HG03469 (cell line): ENCODE data around the gene VARS2.
"Not testable (repeated sequence)": the region's sequence is repeated elsewhere in the genome, so short reads cannot be mapped to it uniquely, and the experiment has no call there.

Experiments used
- ATAC-seq: cut with Tn5 transposase; IDR thresholded peaks from one replicate; pipeline ENCODE4 v1.9.1; 2021; ENCODE audit warnings: mild to moderate bottlenecking, moderate library complexity, moderate number of reproducible peaks; ENCODE audit not compliant: unreplicated experiment

The VARS2 gene

GRCh38 chr6:30914076-30914853 lies at the start of gene VARS2:
Gene VARS2 (plus strand): TSS chr6:30914238. CDS start chr6:30914837, 599 bp downstream.
- ATAC-seq, result peak; percentile 71

GRCh38 chr6:30864325-30864724 lies 49.7 kb upstream of the VARS2 start:
- no peak for ATAC-seq

GRCh38 chr6:30869241-30869749 lies 44.7 kb upstream of the VARS2 start:
- not testable (repeated sequence) for ATAC-seq

- ATAC-seq, result no peak
Measured at GRCh38 chr6:30870546-30870945, 43.5 kb upstream of the VARS2 start.

GRCh38 chr6:30871592-30872183 lies 42.4 kb upstream of the VARS2 start:
- no peak for ATAC-seq

GRCh38 chr6:30873137-30873640 lies 40.8 kb upstream of the VARS2 start:
- ATAC-seq, result no peak

GRCh38 chr6:30873795-30874194 lies 40.2 kb upstream of the VARS2 start:
- ATAC-seq, result not testable (repeated sequence)

GRCh38 chr6:30875244-30876038 lies 38.6 kb upstream of the VARS2 start:
- no peak for ATAC-seq

GRCh38 chr6:30876039-30876730 lies 37.9 kb upstream of the VARS2 start:
- ATAC-seq, result no peak

- no peak for ATAC-seq
Measured at GRCh38 chr6:30877419-30878262, 36.4 kb upstream of the VARS2 start.

- no peak for ATAC-seq
Measured at GRCh38 chr6:30879684-30880427, 34.2 kb upstream of the VARS2 start.

- no peak for ATAC-seq
Measured at GRCh38 chr6:30880698-30881252, 33.3 kb upstream of the VARS2 start.

- ATAC-seq, result no peak
Measured at GRCh38 chr6:30881392-30882203, 32.4 kb upstream of the VARS2 start.

GRCh38 chr6:30882204-30882758 lies 31.8 kb upstream of the VARS2 start:
- ATAC-seq, result no peak

- ATAC-seq, result no peak
Measured at GRCh38 chr6:30882759-30883684, 31.0 kb upstream of the VARS2 start.

- ATAC-seq, result no peak
Measured at GRCh38 chr6:30883685-30884520, 30.1 kb upstream of the VARS2 start, which contains the start of gene DDR1. Gene DDR1 (plus strand): TSS chr6:30884519. CDS start chr6:30888730, 4,211 bp downstream.
